Stimulated activated CD4-positive, alpha-beta T cell treated with anti-CD3 and anti-CD28 coated beads, Interleukin-12 subunit alpha, Interleukin-12 subunit beta, amount 100 ng/mL, for 24 hours (primary cell): ENCODE measurements around the gene PRIMA1.

Experiments used
- DNase-seq, 2 experiments: peaks; one replicate each; pipeline ENCODE4 v3.0.0-alpha.2; 2020; ENCODE audit warnings: low read depth in 2 of 2

Gene PRIMA1

DNA sequence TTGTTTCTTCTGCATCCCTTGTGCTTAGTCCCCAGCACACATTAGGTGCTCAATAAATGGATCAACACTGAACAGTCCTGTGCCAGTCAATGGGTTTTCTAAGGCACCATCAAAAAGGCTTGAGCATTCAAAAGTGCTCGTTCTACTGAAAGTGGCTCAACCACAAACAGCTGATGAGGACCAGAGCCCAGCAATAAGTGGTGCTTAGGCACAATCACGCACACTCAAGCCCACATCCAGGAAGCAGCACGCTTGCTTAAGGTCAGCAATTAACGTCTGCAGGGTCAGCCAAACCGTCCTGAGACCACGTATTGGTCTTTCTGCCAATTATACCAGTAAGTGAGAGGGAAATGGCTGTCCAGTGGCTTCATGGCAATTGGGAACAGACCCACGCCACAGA lies 56.5 kb downstream of the PRIMA1 start:
- no peak for DNase-seq

DNA sequence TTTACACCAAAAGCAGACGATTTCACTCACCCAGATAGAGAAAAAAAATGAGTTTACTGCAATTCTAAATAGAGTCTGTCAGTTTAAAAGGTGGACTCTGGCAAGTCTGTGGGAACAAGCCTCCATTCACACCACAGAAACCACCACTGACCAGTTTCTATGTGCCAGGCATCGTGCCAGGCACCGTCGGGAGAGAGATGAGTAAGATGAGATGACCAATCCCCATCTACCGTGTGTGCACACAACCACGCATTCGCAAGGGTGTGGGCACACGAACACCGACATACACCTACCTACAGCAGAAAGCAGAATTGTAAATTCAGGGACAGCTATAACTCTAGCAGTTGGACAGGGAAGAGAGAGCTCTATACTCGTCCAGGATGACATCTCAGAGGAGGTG lies 58.3 kb downstream of the PRIMA1 start:
- DNase-seq = no peak

DNA sequence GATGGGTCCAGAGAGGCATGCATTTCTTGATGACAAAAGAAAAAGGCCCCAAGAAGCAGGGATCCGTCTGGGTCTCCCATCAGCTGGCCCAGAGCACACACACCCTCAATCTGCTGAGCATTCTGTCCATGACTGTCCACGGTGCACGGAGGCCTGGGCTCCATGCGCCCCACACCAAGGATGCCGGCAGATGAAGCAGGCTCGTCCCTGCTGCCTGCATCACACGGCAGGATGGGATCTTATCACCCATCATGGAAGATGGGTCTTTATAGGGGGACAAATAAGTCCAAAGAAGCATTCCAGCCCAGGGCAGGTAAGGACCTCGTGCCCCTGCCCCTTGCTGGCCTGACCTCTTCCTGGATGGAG lies 59.7 kb downstream of the PRIMA1 start:
- no peak for DNase-seq

DNA sequence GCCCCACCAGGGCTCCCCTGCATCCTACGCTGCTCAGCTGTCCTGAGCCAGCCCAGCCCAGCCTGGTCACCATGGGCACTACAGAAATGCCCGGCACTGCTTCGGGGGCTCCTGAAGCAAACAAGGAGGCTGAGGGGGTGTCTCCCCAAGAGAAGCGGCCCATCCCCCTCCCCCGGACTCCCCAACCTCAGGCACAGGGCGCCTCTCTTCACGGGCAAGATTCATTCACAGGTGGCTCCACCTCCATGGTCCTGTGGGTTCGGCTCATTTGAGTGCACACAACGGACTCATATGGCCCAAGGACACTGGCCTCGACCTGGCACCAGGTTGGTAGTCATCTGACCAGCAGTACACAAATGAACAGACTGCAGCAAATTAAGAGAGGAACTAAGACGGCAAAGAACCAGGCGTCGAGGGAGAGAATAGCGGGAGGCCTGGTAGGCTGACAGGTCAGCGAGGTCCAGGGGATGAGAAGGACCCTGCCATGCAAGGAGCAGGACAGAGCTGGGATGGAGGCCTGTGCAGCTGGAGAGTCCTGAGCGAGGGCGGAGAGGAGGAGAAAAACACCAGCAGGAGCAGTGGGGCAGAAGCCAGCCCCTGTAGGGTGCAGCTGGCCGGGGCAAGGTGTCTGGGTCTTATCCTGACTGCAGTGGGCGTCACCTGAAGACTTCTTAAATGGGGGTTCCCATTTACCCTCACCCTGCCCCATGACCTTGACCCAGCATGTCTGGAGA lies 60.2 kb downstream of the PRIMA1 start:
- DNase-seq = no peak

DNA sequence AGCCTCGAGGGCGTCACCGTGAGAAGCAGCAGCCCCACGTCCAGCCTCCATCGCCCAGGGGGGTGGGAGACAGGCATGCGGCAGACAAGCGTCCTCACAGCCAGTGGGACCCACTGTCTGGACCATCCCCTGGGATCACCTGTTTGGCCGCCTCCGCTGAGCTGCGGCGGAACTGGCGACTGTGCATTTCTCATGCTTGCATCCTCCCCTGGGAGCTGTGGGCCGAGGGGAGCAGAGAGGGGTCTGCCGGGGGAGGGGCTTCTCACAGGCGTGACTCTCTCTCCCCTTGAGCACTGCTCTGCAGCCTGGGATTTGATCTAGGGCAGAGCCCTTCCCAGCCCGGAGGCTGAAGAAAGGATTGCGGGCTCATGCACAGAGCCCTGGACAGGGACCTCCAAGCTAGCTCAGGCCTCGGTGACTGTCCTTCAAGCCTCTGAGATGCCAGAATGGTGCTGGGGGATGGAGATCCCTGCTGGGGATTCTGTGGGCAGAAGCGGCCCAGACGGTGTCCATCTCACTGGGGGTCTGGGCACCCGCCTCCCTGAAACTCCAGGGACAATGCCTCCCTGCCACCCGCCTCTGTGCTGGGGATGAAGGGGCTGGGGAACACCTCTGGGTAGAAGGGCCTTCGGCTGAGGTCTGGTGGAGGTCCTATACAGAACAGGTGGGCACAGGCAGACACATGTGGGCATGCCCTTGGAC lies 61.1 kb downstream of the PRIMA1 start:
- DNase-seq = no peak

DNA sequence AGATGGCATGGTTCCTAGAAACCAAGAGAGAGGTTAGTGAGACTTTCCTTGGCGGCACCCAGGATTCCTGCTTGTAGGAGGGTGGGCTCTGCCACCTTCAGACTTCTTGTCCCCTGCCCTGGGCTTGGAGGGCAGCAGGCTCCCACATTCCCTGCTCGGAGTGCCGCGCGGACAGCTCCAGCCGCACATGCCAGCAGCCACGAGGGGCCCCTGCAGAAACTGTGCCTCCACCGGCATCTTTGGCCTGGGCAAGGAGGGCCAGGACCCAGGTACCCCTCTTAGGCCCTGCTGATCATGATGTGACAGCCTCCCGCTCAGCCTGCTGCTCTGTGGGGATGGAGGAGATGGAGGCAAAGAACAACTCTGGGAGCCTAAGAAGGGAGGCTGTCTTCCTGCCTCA lies 62.3 kb downstream of the PRIMA1 start:
- no peak for DNase-seq

DNA sequence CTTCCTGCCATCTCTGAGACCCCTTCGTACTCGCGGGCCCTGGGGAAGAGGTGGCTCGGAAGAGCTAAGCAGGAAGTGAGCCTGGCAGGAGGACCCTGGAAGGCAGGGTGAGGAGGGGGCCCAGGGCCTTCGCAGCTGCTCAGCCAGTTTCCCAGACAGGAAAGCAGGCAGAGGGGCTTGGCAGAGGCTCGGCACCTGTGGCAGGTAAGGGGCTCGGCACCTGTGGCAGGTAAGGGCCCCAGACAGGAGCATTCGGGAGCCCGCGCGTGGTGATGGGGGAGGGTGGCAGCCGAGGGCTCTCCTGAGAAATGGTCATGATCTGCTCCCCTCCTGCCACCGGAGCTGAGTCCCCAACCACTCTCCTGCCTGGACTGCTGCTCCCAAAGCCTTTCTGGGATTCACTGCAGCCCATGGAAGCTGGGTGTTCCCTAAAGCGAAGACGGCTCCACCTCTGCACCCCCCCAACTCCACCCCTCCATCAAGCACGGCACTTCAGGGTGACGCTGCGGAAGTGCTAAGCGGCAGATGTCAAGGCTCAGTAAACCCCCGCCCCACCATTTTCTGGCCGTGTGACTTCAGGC lies 63.2 kb downstream of the PRIMA1 start:
- DNase-seq = no peak

DNA sequence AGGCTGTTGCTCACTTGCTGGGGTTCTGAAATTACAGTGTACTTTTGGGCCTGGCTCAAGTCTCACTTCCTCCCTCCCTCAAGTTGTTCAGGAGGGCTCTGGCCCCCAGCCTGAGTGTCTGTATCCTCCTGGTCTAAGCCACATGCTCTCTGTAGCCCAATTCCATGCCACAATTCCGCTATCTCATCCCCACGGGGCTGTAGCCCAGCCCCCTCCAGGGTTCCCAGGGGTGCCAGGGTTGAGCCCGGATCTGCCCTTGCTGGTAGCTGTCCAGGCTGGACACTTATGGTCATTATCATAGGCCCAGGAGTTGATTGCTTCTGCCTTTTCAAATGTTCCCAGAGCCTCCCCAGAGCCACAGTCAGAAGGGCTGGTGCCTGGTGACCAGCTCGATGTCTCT lies 65.3 kb downstream of the PRIMA1 start:
- DNase-seq = no peak

DNA sequence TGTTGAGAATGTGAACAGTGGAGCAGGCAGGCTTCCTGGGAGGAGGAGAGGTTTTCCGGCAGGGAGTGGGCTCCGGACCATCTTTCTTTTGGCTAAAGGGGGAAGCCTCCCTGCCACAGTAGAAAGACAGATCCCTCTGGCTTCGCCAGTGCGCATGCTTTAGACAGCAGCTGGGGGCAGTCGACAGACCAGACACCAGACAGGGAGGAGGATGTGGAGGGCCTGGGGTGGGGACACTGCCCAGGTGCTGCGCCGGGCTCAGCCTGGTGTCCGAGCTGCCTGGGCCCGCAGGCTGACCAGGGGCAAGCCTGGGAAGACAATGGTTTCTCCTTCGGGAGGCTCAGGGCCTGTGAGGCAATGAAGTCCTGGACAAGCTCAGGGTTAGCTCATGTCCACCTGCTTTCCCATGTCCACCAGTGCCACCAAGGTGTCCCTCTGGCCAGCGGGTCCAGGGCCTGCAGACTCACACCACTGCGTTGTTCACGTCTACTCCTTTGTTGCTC lies 67.3 kb downstream of the PRIMA1 start:
- no peak for DNase-seq

DNA sequence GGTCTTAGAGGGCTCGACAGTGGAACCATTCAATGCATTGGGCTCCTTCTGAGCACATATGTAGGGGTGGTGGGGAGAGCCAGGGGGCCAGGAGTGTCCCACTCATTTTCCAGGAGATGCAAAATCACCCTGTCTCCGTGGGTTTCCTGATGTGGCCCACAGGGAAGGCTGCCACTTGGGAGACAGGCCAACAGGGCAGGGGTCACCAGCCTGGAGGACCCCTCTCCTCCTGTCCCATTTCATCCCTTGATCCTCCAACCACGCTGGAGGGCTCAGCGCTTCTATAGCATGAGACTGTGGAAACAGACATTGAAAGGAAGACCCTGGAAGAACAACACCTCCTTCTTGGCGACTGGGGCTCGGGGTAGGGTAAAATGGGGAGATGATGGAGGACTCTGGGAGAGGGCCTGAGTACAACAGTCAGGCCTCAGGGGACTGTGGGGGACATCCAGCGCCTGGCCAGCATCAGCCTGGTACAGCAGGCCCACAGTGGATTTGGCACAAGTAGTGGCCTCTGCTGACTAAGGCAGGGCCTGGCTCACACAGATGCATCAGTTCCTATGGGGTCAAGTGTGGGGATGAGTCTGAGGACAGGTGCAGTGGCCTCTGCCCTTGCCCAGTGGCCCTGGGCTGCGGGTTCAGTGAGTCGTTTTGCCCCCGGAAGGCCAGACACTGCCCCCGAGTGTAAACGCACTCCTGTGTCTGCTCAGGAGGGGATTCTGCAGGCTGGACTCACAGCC lies 68.0 kb downstream of the PRIMA1 start:
- DNase-seq = no peak

DNA sequence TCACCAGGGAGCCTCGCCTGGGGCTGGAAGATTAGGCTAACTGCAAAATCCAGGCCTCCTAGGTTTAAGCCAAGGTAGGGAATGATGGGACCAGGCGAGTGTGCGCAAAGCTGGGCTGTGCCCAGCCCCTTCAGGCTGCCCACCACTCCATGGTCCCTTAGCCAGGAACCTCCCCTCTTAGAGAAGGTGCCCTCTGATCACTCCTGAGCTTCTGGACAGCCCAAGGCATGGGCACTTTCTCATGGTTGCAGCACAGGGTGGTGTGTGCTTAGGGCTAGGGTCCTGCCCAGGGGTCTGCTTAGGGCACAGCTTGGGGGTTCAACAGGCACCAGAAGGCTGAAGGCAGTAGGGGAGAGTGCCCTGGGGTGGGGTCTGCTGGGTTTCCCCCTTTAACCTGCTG lies 69.0 kb downstream of the PRIMA1 start:
- DNase-seq = no peak

DNA sequence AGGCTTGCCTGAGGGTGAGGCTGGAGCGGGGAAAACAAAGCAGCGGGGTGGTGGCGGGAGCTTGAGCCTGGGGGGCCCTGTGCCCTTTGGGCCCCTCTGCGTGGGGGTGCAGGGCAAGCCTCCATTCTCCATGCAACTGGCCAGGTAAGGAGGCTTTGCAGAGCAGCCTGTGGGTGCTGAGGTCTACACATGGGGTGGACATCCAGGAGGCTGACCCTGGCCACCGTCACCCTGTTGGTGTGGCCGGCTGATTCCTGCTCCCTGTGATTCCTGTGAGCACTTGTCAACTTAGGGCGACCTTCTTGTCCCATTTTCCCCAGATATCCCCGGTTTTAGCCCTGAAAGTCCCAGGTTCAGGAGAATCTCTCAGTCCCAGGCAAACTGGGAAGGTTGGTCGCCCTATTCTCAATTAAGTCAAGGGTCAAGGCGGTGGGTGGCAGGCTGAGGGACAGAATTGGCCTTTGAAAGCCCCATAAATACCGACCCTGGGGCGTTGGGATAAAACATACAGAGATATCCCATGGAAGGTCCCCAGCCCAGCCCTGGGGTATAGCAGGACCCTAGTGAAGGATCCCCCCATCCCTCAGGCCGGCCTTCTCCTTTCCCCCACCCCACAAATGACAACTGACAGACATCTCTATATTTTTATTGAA lies 70.5 kb downstream of the PRIMA1 start:
- DNase-seq = no peak

DNA sequence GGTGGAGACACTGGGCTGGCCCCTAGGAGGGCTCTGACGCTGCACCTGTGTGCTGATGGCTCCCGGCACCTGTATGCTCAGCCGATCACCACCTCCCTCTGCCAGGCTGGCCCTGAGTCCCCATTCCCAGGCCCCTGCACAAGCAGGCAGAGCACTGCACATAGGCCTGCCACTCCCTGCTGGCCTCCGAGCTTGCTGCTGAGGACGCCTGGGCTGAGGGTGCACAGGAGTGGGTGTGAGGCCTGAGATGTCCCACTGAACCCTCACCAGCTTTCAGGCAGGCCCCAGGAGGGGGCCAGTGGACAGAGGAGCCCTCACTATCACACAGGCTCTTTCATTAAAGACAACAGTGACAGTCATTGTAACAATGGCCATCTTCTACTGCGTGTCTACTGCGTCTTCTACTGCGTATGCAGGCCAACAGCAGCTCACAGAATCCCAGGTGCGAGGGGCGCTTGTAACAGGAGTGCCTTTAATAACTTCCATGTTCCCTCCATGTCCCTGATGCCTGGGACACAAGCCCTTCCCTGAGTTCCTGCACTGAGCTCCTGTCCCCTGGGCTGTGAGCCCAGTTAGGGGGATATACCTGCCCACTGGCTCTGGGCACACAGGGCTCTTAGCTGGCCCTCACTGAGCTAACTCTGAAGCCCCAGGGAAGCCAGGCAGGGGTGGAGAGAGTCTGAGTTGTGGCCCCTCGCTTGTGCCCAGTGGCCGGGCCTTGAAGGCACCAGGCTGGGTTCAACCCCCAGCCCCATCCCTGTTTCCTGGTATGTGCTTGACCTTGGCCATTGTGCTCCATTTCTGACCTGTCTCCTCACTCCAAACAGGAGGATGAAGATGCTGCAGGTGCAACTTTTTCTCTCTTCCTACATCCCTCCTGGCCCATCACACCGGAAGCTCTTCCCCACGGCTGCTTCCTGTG lies 71.3 kb downstream of the PRIMA1 start:
- no peak for DNase-seq

DNA sequence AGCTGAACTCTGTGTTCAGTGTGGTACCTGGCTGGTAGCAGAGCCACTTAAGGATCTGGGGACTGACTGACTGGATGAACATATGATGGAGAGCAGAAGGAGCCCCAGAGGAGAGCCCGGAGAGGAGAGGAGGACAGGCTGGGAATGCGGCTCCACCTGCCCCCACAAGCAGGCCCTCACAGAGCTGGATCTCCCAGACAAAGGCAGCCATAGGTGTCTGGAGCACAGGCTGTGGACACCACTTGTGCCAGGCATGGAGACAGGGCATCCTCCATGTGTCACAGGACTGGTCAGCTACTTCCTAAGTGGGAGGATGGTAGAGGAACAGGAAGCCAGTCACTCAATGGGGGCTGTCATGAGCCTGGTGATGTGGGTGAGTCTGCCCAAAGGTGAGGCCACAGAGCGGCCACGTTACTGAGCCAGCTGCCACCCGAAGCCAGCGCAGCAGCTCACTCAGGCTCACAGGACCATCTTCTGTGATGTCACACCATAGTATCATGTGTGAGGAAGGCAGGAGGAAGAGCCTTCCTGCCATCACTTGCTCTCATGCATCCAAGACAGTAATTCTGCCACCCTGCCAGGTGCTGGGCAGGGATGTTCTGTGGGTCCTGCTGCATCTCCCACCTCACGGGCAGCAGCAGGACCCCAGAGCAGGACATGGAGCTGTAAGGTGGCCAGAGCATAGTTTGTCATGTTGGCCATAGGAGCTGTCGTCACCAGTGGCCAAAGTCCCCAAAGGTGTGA lies 72.1 kb downstream of the PRIMA1 start:
- no peak for DNase-seq

DNA sequence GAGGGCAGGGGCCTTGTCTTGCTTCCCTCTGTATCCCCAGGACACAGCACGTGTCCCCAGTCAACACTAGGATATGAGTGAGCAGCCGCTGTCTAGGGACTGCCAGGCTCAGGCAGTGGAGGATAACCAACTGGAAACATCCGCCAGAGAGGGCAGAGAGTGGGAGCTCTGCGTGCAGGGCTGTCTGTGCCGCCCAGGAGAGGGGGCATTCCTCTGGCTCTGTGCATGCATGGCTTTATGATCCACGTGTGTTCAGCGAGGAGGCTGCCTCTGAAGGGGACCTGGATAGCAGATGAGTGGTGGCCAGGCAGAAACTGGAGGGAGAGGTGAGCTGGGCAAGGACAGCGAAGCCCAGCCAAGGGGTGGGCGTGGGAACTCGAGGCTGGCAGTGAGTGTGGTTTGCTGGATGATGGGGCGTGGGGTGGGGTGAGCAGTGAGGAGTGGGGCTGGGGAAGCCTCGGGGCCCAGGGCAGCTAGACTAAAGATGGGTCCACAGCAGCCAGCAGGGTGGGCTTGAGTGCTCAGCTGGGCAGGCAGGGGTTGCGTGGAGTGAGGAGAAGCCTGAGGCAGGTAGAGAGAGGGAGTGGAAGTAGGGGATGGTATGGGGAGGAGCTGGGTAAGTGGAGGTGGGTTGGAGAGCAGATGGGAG lies 72.9 kb downstream of the PRIMA1 start:
- no peak for DNase-seq

DNA sequence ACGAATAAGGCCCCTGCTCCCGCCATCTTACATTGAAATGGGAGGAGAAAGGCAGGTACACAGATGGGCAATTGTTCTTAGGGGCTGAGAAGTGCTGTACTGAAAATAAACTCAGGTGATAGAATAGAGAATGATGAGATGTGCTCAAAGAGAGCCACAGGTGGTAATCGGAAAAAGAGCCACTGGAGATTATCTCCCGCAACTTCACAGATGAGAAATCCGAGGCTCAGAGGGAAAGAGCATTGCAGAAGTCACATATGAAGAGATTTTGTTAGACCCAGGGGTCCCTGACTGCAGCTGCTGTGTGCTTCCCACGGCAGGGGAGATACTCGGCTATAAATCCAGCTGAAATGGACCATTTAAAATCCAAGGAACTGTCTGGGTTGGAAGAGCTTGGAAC lies 73.7 kb downstream of the PRIMA1 start:
- no peak for DNase-seq

DNA sequence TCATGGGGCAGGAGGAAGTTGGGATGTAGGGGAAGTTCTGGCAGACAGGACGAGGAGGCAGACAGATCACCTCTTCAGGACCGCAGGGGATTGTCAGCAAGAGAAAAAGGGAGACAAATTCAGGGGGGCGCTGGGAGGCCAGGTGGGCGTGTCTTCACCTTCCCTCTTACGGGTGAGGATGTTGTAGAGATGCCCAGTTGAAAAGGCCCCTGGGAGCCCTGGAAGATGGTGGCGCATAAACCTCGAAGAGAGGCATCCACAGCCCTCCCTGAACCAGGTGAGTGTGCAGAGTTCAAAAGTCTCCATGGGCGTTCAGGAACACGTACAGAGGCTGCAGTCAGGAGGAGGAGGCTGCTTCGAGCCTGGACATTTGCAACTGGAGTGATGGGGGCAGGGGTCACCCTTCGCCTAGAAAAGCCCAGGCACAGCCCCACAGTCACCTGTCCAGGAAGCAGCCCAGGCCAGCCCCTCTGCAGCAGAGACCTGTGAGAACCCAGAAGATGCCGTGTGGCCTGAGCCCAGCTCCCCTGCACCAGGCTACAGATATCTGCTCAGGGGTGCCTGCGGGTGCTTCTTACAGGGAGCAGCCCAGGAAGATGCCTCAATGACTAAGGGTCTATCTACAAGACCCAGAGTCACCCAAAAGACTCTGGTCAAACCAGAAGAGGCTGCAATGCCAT lies 74.4 kb downstream of the PRIMA1 start:
- DNase-seq = no peak

DNA sequence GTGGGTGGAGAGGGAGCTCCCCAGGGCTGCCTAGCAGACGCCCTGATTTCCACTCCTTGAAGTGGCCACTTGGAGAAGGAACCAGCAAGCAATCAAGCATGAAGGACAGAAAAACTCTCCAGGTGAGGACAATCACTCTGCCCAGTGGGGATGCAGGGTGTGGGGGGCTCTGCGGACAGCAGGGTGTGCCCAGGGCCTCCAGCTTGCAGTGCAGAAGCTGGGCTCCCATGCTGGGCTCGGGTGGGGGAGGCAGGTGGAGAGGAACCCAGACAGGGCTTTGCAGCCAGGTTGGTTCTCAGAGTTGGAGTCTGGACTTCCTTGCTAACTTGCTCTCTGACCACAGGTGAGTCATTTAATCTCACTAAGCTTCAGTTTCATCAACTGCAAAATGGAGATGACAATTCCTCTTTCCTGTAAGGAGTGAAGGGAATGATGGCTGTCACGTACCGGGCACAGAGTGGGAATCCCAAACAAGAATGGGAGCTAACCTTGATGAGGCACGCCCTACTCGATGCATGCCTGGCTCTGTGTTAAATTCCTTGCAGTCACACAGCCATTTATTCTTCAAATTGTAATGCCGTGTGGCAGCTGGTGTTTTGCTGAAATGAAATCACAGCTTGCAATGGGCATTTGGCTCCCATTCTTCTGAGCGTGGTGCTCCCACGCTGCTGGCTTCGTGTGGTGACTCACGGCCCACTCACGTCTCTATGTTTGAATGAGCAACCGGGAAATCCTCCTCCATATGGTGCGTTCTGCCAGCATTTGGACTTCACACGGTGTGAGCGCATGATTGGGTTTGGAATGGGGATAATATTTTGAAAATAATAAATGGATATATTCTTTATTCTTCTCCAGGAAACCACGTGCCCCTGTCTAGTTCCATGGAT lies 75.2 kb downstream of the PRIMA1 start:
- no peak for DNase-seq
